H1 (cell line): ENCODE data around the gene APOM.

Source experiments
- ATF2 ChIP-seq: IDR thresholded peaks from 2 replicates; pipeline ENCODE4 v1.6.1; 2012; ENCODE audit warnings: low read length, inconsistent platforms
- CEBPB ChIP-seq: IDR thresholded peaks from 2 replicates; pipeline ENCODE4 v1.6.1; 2012; ENCODE audit warnings: low read depth, low read length
- EP300 ChIP-seq, 2 experiments: IDR thresholded peaks; 1 replicate in 1 of 2; 2 replicates in 1 of 2; pipeline ENCODE4 v1.6.1; 2011 to 2012; ENCODE audit warnings: low read depth in 2 of 2, low read length in 2 of 2, mild to moderate bottlenecking in 2 of 2, borderline replicate concordance in 1 of 2, inconsistent platforms in 1 of 2, moderate library complexity in 1 of 2
- HDAC2 ChIP-seq, 2 experiments: fragments of 300-600 bp in 1 of 2; sonication (generic) in 1 of 2; IDR thresholded peaks; 2 replicates each; pipeline ENCODE4 v1.6.1; 2011 to 2012; ENCODE audit warnings: low read depth in 2 of 2, low read length in 2 of 2, mild to moderate bottlenecking in 2 of 2, moderate library complexity in 2 of 2, borderline replicate concordance in 1 of 2, inconsistent platforms in 1 of 2
- JUND ChIP-seq: IDR thresholded peaks from 2 replicates; pipeline ENCODE4 v1.6.1; 2011; ENCODE audit warnings: mild to moderate bottlenecking, improper control_type of control experiment, low read length
- POLR2A ChIP-seq, 2 experiments: IDR thresholded peaks; 1 replicate in 1 of 2; 2 replicates in 1 of 2; pipeline ENCODE4 v1.6.1; 2011; ENCODE audit warnings: low read depth in 2 of 2, low read length in 2 of 2, mild to moderate bottlenecking in 2 of 2; ENCODE audit errors: control extremely low read depth in 1 of 2
- RNF2 ChIP-seq: fragments of 200-900, 300-1000 bp; sonication (generic); IDR thresholded peaks from 2 replicates; pipeline ENCODE4 v1.7.1; 2016; ENCODE audit warnings: borderline replicate concordance, low read depth, mild to moderate bottlenecking, antibody characterized with exemption, low read length; ENCODE audit not compliant: poor library complexity, severe bottlenecking; ENCODE audit errors: missing control alignments
- TCF12 ChIP-seq: IDR thresholded peaks from 2 replicates; pipeline ENCODE4 v1.6.1; 2011; ENCODE audit warnings: low read depth, mild to moderate bottlenecking, low read length
- TF ChIP-seq, protein P1 (sequence below), 3 experiments: IDR thresholded peaks; 1 replicate in 2 of 3; 2 replicates in 1 of 3; pipeline versions ENCODE4 v1.5.1 to v1.6.1; 2011; ENCODE audit warnings: low read length in 3 of 3, mild to moderate bottlenecking in 3 of 3, inconsistent platforms in 2 of 3, low read depth in 1 of 3, moderate library complexity in 1 of 3; ENCODE audit not compliant: insufficient read depth in 1 of 3; ENCODE audit errors: control extremely low read depth in 1 of 3
- TF ChIP-seq, protein P2 (sequence below): IDR thresholded peaks from 2 replicates; pipeline ENCODE4 v1.6.1; 2011; ENCODE audit warnings: low read depth, mild to moderate bottlenecking, low read length; ENCODE audit not compliant: insufficient read depth

GRCh38 chr6:31693535-31693934 lies 37.8 kb downstream of the APOM start:
- TF ChIP-seq, protein P1, sequence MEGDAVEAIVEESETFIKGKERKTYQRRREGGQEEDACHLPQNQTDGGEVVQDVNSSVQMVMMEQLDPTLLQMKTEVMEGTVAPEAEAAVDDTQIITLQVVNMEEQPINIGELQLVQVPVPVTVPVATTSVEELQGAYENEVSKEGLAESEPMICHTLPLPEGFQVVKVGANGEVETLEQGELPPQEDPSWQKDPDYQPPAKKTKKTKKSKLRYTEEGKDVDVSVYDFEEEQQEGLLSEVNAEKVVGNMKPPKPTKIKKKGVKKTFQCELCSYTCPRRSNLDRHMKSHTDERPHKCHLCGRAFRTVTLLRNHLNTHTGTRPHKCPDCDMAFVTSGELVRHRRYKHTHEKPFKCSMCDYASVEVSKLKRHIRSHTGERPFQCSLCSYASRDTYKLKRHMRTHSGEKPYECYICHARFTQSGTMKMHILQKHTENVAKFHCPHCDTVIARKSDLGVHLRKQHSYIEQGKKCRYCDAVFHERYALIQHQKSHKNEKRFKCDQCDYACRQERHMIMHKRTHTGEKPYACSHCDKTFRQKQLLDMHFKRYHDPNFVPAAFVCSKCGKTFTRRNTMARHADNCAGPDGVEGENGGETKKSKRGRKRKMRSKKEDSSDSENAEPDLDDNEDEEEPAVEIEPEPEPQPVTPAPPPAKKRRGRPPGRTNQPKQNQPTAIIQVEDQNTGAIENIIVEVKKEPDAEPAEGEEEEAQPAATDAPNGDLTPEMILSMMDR (IDR thresholded peaks at IDR 0.05; ENCODE audit: control extremely low read depth in 1 of 3, insufficient read depth in 1 of 3, low read depth in 1 of 3, low read length in 3 of 3): no peak
- TF ChIP-seq JUND (no peak), POLR2A (IDR thresholded peaks at IDR 0.05; ENCODE audit: control extremely low read depth in 1 of 2, low read depth in 2 of 2, low read length in 2 of 2) (no peak), CEBPB (no peak), RNF2 (no peak), EP300 (IDR thresholded peaks at IDR 0.05; ENCODE audit: borderline replicate concordance in 1 of 2, low read depth in 2 of 2, low read length in 2 of 2) (no peak), HDAC2 (IDR thresholded peaks at IDR 0.05; ENCODE audit: borderline replicate concordance in 1 of 2, low read depth in 2 of 2, low read length in 2 of 2) (no peak), ATF2 (no peak), TCF12 (no peak)
- TF ChIP-seq, protein P2, sequence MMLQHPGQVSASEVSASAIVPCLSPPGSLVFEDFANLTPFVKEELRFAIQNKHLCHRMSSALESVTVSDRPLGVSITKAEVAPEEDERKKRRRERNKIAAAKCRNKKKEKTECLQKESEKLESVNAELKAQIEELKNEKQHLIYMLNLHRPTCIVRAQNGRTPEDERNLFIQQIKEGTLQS: no peak
